NCI-H1930 (cell line): Measurements from ENCODE around the gene CHST14.
A peak's percentile ranks its signal among the peaks of the same experiment; 100 is the strongest.
"Not testable (repeated sequence)": the region's sequence is repeated elsewhere in the genome, so short reads cannot be mapped to it uniquely, and the experiment has no call there.

Source experiments
- DNase-seq, 2 experiments: peaks; one replicate each; lab custom pipeline; 2025; lab: John Stamatoyannopoulos, UW

The CHST14 gene

GRCh38 chr15:40440743-40441564 lies 29.8 kb upstream of the CHST14 start, which contains the start of gene BAHD1:
TSS of gene BAHD1 (plus strand) at chr15:40440953. CDS start at chr15:40458465, 17,512 bp downstream.
- peak; percentile 85 to 86 for DNase-seq

GRCh38 chr15:40441565-40442531 lies 28.9 kb upstream of the CHST14 start:
- DNase-seq, result no peak

GRCh38 chr15:40443255-40443654 lies 27.5 kb upstream of the CHST14 start:
- no peak for DNase-seq

- no peak for DNase-seq
These were observed 26.9 kb upstream of the CHST14 start for GRCh38 chr15:40443846-40444245.

- DNase-seq, result no peak
These were observed 26.0 kb upstream of the CHST14 start for GRCh38 chr15:40444736-40445135.

- DNase-seq, result no peak
These were observed 25.3 kb upstream of the CHST14 start for GRCh38 chr15:40445421-40445922.

- no peak for DNase-seq
These were observed 24.6 kb upstream of the CHST14 start for GRCh38 chr15:40446144-40446543.

- DNase-seq, result no peak
These were observed 22.4 kb upstream of the CHST14 start for GRCh38 chr15:40448354-40448753.

- DNase-seq, result no peak
These were observed 21.5 kb upstream of the CHST14 start for GRCh38 chr15:40449275-40449674.

GRCh38 chr15:40450047-40450446 lies 20.7 kb upstream of the CHST14 start:
- no peak for DNase-seq

- DNase-seq, result no peak
These were observed 19.1 kb upstream of the CHST14 start for GRCh38 chr15:40451527-40452158.

- DNase-seq, result no peak
These were observed 18.3 kb upstream of the CHST14 start for GRCh38 chr15:40452296-40453090.

- not testable (repeated sequence) for DNase-seq
These were observed 16.8 kb upstream of the CHST14 start for GRCh38 chr15:40453941-40454340.

GRCh38 chr15:40454904-40455391 lies 15.8 kb upstream of the CHST14 start:
- DNase-seq, result no peak

- no peak for DNase-seq
These were observed 14.5 kb upstream of the CHST14 start for GRCh38 chr15:40456299-40456712.

GRCh38 chr15:40456738-40457137 lies 14.0 kb upstream of the CHST14 start:
- no peak for DNase-seq

- no peak for DNase-seq
These were observed 12.1 kb upstream of the CHST14 start for GRCh38 chr15:40458495-40459371.

GRCh38 chr15:40459391-40460015 lies 11.3 kb upstream of the CHST14 start:
- no peak for DNase-seq

- no peak for DNase-seq
These were observed 10.4 kb upstream of the CHST14 start for GRCh38 chr15:40460404-40460803.
